ENCODE results near the gene DNAAF9. TPM values are rescaled to one million over a fixed set of nuclear protein-coding genes. Genes with fewer than 3 reads are reported as not detected.

The DNAAF9 gene
- total RNA-seq, 3 donors from 2014 or later (not counting 1 experiment from before 2014, with no cell fraction given): 4.1 to 6.9 (median 4.8) TPM

DNA sequence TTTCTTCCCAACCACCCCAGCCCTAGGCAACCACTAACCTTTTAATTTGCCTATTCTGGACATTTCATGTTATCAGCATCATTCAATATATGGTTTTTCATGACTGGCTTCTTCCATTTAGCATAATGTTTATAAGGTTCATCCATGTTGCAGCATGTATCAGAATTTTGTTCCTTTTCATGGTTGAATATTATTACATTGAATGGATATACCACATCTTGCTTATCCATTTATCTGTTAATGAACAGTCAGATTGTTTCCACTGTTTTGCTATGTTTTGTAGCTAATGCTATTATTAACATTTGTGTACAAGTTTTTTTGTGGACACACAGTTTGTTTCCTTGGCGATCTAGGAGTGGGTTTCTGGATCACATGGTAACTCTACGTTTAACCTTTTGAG, 3.0 kb upstream of the DNAAF9 start:
- no peak overlapping the region for H3K4me3 ChIP-seq (ENCODE audit: low read length)
- Mint-ChIP-seq H3K27ac (no peak overlapping the region), H3K9me3 (no peaks in the 10 kb centered on the region), H3K4me1 (peaks cover 30 to 32% of the 10 kb centered on the region in 2 donors), H3K27me3 (ENCODE audit: low read depth in 2 of 2) (peaks cover 5 to 14% of the 10 kb centered on the region in 2 donors), H3K4me3 (no peak overlapping the region), H3K36me3 (no peaks in the 10 kb centered on the region)
- H3K27me3 ChIP-seq (ENCODE audit: control insufficient read depth, insufficient read depth, low read length): peaks cover 4% of the 10 kb centered on the region
- no peaks in the 10 kb centered on the region for H3K9me3 ChIP-seq (ENCODE audit: control insufficient read depth, insufficient read depth, low read length)
- intact Hi-C loops (cut with micrococcal nuclease): no loop called here
- H3K4me1 ChIP-seq (ENCODE audit: control insufficient read depth, insufficient read depth, low read length): peaks cover 22% of the 10 kb centered on the region
- ATAC-seq (no peak), DNase-seq (no peak)
- TF ChIP-seq, protein P1, sequence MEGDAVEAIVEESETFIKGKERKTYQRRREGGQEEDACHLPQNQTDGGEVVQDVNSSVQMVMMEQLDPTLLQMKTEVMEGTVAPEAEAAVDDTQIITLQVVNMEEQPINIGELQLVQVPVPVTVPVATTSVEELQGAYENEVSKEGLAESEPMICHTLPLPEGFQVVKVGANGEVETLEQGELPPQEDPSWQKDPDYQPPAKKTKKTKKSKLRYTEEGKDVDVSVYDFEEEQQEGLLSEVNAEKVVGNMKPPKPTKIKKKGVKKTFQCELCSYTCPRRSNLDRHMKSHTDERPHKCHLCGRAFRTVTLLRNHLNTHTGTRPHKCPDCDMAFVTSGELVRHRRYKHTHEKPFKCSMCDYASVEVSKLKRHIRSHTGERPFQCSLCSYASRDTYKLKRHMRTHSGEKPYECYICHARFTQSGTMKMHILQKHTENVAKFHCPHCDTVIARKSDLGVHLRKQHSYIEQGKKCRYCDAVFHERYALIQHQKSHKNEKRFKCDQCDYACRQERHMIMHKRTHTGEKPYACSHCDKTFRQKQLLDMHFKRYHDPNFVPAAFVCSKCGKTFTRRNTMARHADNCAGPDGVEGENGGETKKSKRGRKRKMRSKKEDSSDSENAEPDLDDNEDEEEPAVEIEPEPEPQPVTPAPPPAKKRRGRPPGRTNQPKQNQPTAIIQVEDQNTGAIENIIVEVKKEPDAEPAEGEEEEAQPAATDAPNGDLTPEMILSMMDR (IDR thresholded peaks at IDR 0.05): no peak
- 100% methylated on average over 2 of the region's 2 CpGs for WGBS (ENCODE audit: insufficient coverage)
- H3K36me3 ChIP-seq (ENCODE audit: control insufficient read depth, insufficient read depth, low read length): no peaks in the 10 kb centered on the region
- no peak overlapping the region for H3K27ac ChIP-seq (ENCODE audit: low read length)

DNA sequence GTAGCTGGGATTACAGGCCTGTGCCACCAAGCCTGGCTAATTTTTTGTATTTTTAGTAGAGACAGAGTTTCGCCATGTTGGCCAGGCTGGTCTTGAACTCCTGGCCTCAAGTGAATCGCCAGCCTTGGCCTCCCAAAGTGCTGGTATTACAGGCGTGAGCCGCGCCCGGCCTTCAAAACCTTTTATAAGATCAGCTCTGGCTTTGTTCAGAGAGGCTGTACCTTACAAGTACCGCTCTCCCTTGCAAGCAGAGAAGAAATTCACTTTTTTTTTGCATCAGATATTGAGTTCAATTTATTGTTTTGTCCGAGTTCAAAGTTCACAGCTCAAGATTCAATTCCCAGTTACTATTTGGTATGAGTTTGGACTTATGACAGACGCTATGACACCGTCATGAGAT, 1.9 kb upstream of the DNAAF9 start:
- Mint-ChIP-seq H3K27ac (peak overlapping the region in 1 of 2 donors; percentile 82), H3K9me3 (no peaks in the 10 kb centered on the region), H3K4me1 (peaks cover 30 to 32% of the 10 kb centered on the region in 2 donors), H3K4me3 (peak overlapping the region; percentile 98), H3K27me3 (ENCODE audit: low read depth in 2 of 2) (peaks cover 3 to 14% of the 10 kb centered on the region in 2 donors), H3K36me3 (no peaks in the 10 kb centered on the region)
- intact Hi-C loops (cut with micrococcal nuclease): no loop called here
- TF ChIP-seq, protein P1 (IDR thresholded peaks at IDR 0.05): no peak
- 98% methylated on average over 10 of the region's 10 CpGs for WGBS (ENCODE audit: insufficient coverage)
- H3K27ac ChIP-seq (ENCODE audit: low read length): no peak overlapping the region
- ATAC-seq (no peak), DNase-seq (no peak)
- no peaks in the 10 kb centered on the region for H3K9me3 ChIP-seq (ENCODE audit: control insufficient read depth, insufficient read depth, low read length)
- H3K27me3 ChIP-seq (ENCODE audit: control insufficient read depth, insufficient read depth, low read length): peaks cover 4% of the 10 kb centered on the region
- peaks cover 22% of the 10 kb centered on the region for H3K4me1 ChIP-seq (ENCODE audit: control insufficient read depth, insufficient read depth, low read length)
- H3K4me3 ChIP-seq (ENCODE audit: low read length): no peak overlapping the region
- no peaks in the 10 kb centered on the region for H3K36me3 ChIP-seq (ENCODE audit: control insufficient read depth, insufficient read depth, low read length)

DNA sequence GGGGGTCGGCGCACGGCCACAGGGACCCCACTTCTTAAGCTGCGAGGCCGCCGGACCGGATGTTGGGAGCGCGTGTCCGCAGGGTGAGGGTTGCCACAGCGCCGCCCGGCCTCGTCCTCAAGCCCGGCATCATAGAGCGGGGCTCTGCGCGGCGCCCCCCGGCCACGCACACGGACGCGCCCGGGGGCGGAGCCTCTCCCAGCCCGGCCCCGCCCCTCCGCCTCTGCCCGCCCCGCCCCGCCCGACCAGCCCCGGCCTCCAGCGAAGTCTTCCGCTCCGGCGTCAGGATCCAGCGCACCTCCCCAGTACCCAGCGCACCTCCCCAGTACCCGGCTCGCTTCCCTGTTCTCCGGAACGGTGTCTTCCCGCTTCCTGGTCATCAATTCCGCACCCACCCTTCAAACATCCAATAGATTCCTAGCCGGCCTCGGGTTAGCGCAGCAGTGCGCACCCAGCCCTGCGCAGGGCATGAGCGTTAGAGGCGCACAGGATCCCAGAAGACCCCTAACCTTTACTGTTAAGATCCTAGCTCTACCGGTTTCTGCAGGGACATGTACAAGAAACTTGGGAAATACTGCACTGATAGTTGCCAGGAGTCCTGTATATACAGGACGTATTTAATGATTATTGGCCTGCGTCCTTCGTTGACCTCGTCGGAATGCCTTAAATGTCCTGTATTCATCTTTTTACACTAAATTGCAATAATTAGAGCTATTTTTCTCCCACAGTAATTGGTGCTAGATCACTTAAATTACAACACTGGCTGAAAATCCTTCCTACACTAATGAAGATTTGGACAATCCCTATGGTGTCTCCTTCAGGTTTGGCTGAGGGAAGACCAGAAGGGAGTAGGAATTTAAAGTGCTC, 535 bp upstream of the DNAAF9 start:
- TF ChIP-seq, protein P1 (IDR thresholded peaks at IDR 0.05): no peak
- H3K27ac ChIP-seq (ENCODE audit: low read length): peak overlapping the region; percentile 40
- ATAC-seq (peak; percentile 68 to 79 (median 68)), DNase-seq (peak; percentile 52 to 87)
- intact Hi-C loops (cut with micrococcal nuclease): no loop called here
- peaks cover 3 to 14% of the 10 kb centered on the region in 2 donors for H3K27me3 Mint-ChIP-seq (ENCODE audit: low read depth in 2 of 2)
- under 1% methylated on average over 58 of the region's 59 CpGs for WGBS (ENCODE audit: insufficient coverage)
- H3K27me3 ChIP-seq (ENCODE audit: control insufficient read depth, insufficient read depth, low read length): peaks cover 4% of the 10 kb centered on the region
- peak overlapping the region; percentile 81 to 82 for H3K27ac Mint-ChIP-seq
- no peaks in the 10 kb centered on the region for H3K36me3 ChIP-seq (ENCODE audit: control insufficient read depth, insufficient read depth, low read length)
- peak overlapping the region; percentile 74 for H3K4me3 ChIP-seq (ENCODE audit: low read length)
- no peaks in the 10 kb centered on the region for H3K9me3 Mint-ChIP-seq
- H3K4me1 ChIP-seq (ENCODE audit: control insufficient read depth, insufficient read depth, low read length): peaks cover 22% of the 10 kb centered on the region
- H3K4me1 Mint-ChIP-seq: peaks cover 30 to 32% of the 10 kb centered on the region in 2 donors
- no peaks in the 10 kb centered on the region for H3K9me3 ChIP-seq (ENCODE audit: control insufficient read depth, insufficient read depth, low read length)
- peak overlapping the region; percentile 98 for H3K4me3 Mint-ChIP-seq
- H3K36me3 Mint-ChIP-seq: no peaks in the 10 kb centered on the region
